Urothelium cell line (cell line): ENCODE data around the gene LAMC1.

Experiments
- DNase-seq: peaks from one replicate; pipeline ENCODE4 v3.0.0; 2011; ENCODE audit warnings: low spot score, mixed read lengths
- FAIRE-seq: peaks from 2 replicates; lab custom pipeline; 2011; peaks lifted over from hg19 to GRCh38; lab: Jason Lieb, UNC

Gene LAMC1

GRCh38 chr1:183101841-183102276 is 78.6 kb downstream of the LAMC1 start:
- FAIRE-seq (no peak), DNase-seq (no peak)

DNA sequence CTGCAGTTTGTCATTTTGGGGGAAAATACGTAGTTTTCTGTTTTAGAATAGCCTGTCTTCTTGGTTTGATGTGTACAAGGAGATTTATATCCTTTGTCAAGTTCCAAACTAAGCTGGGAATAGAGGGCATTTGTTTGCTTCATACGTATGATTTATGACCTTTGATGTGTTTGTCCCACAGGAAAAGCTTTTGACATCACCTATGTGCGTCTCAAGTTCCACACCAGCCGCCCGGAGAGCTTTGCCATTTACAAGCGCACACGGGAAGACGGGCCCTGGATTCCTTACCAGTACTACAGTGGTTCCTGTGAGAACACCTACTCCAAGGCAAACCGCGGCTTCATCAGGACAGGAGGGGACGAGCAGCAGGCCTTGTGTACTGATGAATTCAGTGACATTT is 79.9 kb downstream of the LAMC1 start:
- FAIRE-seq (no peak), DNase-seq (no peak)

DNA sequence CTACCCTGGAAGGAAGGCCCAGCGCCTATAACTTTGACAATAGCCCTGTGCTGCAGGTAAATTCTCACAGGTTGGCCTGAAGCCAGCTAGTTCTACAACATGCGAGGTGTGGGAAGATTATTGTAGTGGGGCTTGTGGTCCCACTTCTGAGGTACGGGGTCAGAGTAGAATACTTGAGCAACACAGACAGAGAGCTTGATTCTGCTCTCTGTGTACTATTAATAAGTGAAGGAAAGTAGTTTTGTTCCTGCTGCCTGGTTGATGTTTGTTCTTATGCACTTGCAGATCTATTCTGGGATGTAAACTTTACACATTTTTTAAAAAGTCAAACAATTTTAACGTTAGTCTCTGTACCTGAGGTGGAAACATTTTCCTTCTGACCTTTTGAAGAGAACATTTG is 80.4 kb downstream of the LAMC1 start:
- DNase-seq (no peak), FAIRE-seq (no peak)

GRCh38 chr1:183105449-183105848 is 82.2 kb downstream of the LAMC1 start:
- DNase-seq: no peak
- FAIRE-seq: no peak

DNA sequence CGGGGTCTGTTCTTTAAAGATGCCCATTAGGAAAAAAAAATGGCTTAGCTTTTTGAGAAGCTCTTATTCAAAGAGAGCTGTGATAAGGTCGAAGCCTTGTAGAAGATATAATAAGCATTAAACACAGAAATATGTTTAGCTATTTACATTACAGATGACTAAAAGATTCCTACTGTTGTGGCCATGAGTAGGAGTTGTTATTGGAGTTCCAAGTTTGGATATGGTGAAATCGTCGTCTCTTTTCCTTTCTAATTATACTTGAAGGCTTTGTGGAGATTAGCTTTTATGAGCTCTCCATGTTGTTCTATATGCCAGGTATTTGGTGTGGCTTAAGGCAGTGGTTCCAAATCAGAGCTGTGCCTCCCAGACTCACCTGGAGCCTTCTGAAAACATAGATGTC is 82.9 kb downstream of the LAMC1 start:
- no peak for FAIRE-seq

GRCh38 chr1:183106746-183107145 is 83.5 kb downstream of the LAMC1 start:
- no peak for FAIRE-seq
- no peak for DNase-seq

More for the DNA sequence above, 82.9 kb downstream of the LAMC1 start:
- DNase-seq: no peak

- FAIRE-seq (no peak), DNase-seq (no peak)
Measured at GRCh38 chr1:183110326-183110880, 87.2 kb downstream of the LAMC1 start.

DNA sequence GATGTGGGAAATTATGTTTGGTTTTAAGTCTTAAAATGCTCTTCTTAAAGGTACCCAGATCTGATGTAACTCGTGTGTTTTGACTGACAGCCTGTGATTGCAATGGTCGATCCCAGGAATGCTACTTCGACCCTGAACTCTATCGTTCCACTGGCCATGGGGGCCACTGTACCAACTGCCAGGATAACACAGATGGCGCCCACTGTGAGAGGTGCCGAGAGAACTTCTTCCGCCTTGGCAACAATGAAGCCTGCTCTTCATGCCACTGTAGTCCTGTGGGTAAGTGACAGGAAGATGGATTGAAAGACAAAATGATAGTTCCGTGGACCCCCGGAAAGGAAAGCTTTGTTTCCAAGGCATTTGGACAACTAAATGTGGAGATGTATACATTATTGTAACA is 91.2 kb downstream of the LAMC1 start:
- FAIRE-seq (no peak), DNase-seq (no peak)

GRCh38 chr1:183116416-183116815 is 93.2 kb downstream of the LAMC1 start:
- no peak for FAIRE-seq

GRCh38 chr1:183121609-183122008 is 98.4 kb downstream of the LAMC1 start:
- DNase-seq (no peak), FAIRE-seq (no peak)

More at GRCh38 chr1:183116416-183116815, 93.2 kb downstream of the LAMC1 start:
- no peak for DNase-seq

GRCh38 chr1:183124259-183124658 is 101.0 kb downstream of the LAMC1 start:
- no peak for FAIRE-seq
- DNase-seq: no peak

DNA sequence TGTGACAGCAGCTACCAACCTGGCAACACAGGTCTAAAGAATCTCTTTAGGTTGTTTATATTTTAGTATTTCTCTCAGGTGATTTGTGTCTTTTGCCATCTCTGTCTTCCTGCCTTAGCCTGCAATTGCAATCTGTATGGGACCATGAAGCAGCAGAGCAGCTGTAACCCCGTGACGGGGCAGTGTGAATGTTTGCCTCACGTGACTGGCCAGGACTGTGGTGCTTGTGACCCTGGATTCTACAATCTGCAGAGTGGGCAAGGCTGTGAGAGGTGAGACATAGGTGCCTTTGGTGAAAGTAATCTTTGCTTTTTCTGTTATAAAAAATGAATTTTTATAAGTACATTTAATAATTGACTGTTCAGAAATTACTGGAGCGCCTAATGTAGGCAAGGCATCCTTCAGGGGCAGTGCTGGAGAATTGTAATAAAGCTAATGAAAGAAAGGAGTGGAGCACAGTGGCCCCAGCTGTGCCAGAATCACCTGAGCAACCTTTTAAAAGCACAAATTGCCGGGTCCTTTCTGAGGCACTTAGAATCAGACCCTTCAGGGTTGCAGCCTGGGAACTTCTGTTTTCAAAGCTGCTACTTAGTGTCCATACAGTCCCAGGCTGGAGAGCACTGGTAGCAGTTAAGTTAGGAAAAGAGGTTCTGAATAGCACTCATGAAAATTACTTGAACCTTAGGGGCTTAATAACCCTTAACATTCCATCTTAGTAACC is 102.2 kb downstream of the LAMC1 start:
- FAIRE-seq (no peak), DNase-seq (no peak)

DNA sequence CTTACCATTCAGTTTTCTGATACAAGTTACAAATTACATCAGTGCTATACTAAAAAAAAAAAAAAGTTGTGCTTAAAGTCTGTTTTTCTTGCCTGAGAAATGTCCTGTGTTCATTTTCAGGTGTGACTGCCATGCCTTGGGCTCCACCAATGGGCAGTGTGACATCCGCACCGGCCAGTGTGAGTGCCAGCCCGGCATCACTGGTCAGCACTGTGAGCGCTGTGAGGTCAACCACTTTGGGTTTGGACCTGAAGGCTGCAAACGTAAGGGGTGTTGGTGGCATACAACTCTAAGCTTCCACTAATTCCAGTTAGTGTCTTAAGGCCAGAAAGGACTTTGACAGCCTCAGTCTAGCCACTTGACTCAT is 102.8 kb downstream of the LAMC1 start:
- DNase-seq (no peak), FAIRE-seq (no peak)

- DNase-seq (no peak), FAIRE-seq (no peak)
Measured at GRCh38 chr1:183126528-183126927, 103.3 kb downstream of the LAMC1 start.

GRCh38 chr1:183129921-183130690 is 106.9 kb downstream of the LAMC1 start:
- FAIRE-seq: no peak

GRCh38 chr1:183131166-183131565 is 107.9 kb downstream of the LAMC1 start:
- FAIRE-seq (no peak), DNase-seq (no peak)

More at GRCh38 chr1:183129921-183130690, 106.9 kb downstream of the LAMC1 start:
- DNase-seq: no peak

- FAIRE-seq: no peak
Measured at GRCh38 chr1:183135336-183135735, 112.1 kb downstream of the LAMC1 start.

DNA sequence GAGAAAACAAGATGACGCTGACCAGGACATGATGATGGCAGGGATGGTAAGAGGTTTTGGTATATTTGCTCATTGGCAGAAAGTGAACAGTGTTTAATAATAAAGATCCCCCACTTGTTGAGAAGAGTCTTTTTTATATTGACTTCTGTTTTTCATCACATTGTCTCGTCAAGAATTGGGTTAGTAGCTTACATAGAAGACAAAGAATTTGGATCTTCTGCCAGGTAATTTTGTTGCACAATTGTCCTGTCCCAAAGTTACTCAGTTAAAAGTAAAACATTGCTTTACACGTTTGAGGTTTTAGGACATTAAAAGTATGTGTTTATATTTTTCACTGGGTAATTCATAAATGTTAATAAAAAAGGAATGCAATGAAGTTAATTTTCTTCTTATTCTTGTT is 114.6 kb downstream of the LAMC1 start:
- DNase-seq (no peak), FAIRE-seq (no peak)

More at GRCh38 chr1:183135336-183135735, 112.1 kb downstream of the LAMC1 start:
- DNase-seq: no peak

GRCh38 chr1:183138301-183138700 is 115.1 kb downstream of the LAMC1 start:
- DNase-seq (no peak), FAIRE-seq (no peak)

GRCh38 chr1:183139281-183139942 is 116.2 kb downstream of the LAMC1 start:
- no peak for FAIRE-seq

GRCh38 chr1:183140633-183141032 is 117.4 kb downstream of the LAMC1 start:
- FAIRE-seq (no peak), DNase-seq (no peak)

More at GRCh38 chr1:183139281-183139942, 116.2 kb downstream of the LAMC1 start:
- no peak for DNase-seq
